Right ventricle myocardium superior (tissue), 1 donor: Measurements from ENCODE around the gene CAMK2N2. TPM values are rescaled to one million over a fixed set of nuclear protein-coding genes. Genes with fewer than 3 reads are reported as not detected.

ENCODE experiments used
- ATAC-seq: fragments of 200-7000 bp; cut with Tn5 transposase; one replicate; pipeline ENCODE4 v1.9.1; 2020; ENCODE audit warnings: mild to moderate bottlenecking; ENCODE audit not compliant: poor library complexity
- DNase-seq: peaks from one replicate; pipeline ENCODE4 v3.0.0-alpha.2; 2020
- intact Hi-C: fragments of 100-400 bp; cut with DNase I; formaldehyde crosslinking; loops from one replicate; pipeline ENCODE4 v1.11.2; 2022
- total RNA-seq: library from RNA; stranded (reverse); fragmentation: NEBNext Ultra II Directional; extraction: Animal tissue kit (Norgen Biotek cat#: 25700); gene quantifications from one replicate; pipeline ENCODE4 v1.2.1, GENCODE V29; 2021
- donor health status: DM: no; HTN: yes; CAD: no; lungs with severe emphysema.

CAMK2N2 gene
- total RNA-seq, 1 donor from 2014 or later, result not detected

GRCh38 chr3:184248454-184249411, 12.6 kb downstream of the CAMK2N2 start, which contains the start of gene ALG3:
ALG3 (minus strand) TSS chr3:184248962; CDS start chr3:184248940, 22 bp downstream.
- intact Hi-C loops, result loop anchor here (5.0 kb wide), 1 partner anchor 111 kb away; the partner anchor contains the start of gene EIF2B5
- DNase-seq (peak; percentile 89), ATAC-seq (peak; percentile 90)

- intact Hi-C loops, result no loop called here
- ATAC-seq (no peak), DNase-seq (no peak)
Observed at GRCh38 chr3:184242297-184242685, 19.1 kb downstream of the CAMK2N2 start.

- intact Hi-C loops, result no loop called here
- DNase-seq (peak; percentile 62), ATAC-seq (peak; percentile 80)
Observed at GRCh38 chr3:184241447-184242296, 19.7 kb downstream of the CAMK2N2 start.

- no peak for DNase-seq
- intact Hi-C loops, result no loop called here
- no peak for ATAC-seq
Observed at GRCh38 chr3:184241141-184241446, 20.3 kb downstream of the CAMK2N2 start.

- DNase-seq (no peak), ATAC-seq (no peak)
- intact Hi-C loops, result no loop called here
Observed at GRCh38 chr3:184240384-184241140, 20.8 kb downstream of the CAMK2N2 start.

- intact Hi-C loops, result no loop called here
- ATAC-seq, result no peak
- no peak for DNase-seq
Observed at GRCh38 chr3:184239708-184240107, 21.6 kb downstream of the CAMK2N2 start.

GRCh38 chr3:184239221-184239620, 22.1 kb downstream of the CAMK2N2 start:
- no peak for DNase-seq
- ATAC-seq, result no peak
- intact Hi-C loops, result no loop called here

GRCh38 chr3:184238246-184238818, 23.0 kb downstream of the CAMK2N2 start:
- no peak for ATAC-seq
- intact Hi-C loops, result no loop called here
- no peak for DNase-seq

GRCh38 chr3:184237807-184238206, 23.5 kb downstream of the CAMK2N2 start:
- intact Hi-C loops, result no loop called here
- DNase-seq (no peak), ATAC-seq (no peak)

- intact Hi-C loops, result no loop called here
- ATAC-seq, result no peak
- no peak for DNase-seq
Observed at GRCh38 chr3:184237211-184237610, 24.1 kb downstream of the CAMK2N2 start.

- intact Hi-C loops, result no loop called here
- DNase-seq (no peak), ATAC-seq (no peak)
Observed at GRCh38 chr3:184236636-184237035, 24.7 kb downstream of the CAMK2N2 start.

GRCh38 chr3:184236033-184236410, 25.3 kb downstream of the CAMK2N2 start:
- intact Hi-C loops, result no loop called here
- no peak for DNase-seq
- ATAC-seq, result no peak

- intact Hi-C loops, result no loop called here
- ATAC-seq, result no peak
Observed at GRCh38 chr3:184235381-184236032, 25.8 kb downstream of the CAMK2N2 start.

GRCh38 chr3:184234671-184235380, 26.5 kb downstream of the CAMK2N2 start:
- ATAC-seq (no peak), DNase-seq (no peak)
- intact Hi-C loops, result no loop called here

More at GRCh38 chr3:184235381-184236032, 25.8 kb downstream of the CAMK2N2 start:
- no peak for DNase-seq

GRCh38 chr3:184234224-184234623, 27.1 kb downstream of the CAMK2N2 start:
- ATAC-seq, result no peak
- DNase-seq, result no peak
- intact Hi-C loops, result no loop called here

- intact Hi-C loops, result no loop called here
- DNase-seq, result no peak
- no peak for ATAC-seq
Observed at GRCh38 chr3:184233127-184233843, 28.1 kb downstream of the CAMK2N2 start.

- DNase-seq, result no peak
- intact Hi-C loops, result no loop called here
- no peak for ATAC-seq
Observed at GRCh38 chr3:184231671-184232070, 29.7 kb downstream of the CAMK2N2 start.
